Epithelial cell of esophagus (primary cell): Measurements from ENCODE around the gene SCML2.
"Not testable (repeated sequence)": the region's sequence is repeated elsewhere in the genome, so short reads cannot be mapped to it uniquely, and the experiment has no call there.

Experiments
- DNase-seq: peaks from one replicate; pipeline ENCODE4 v3.0.0; 2010; ENCODE audit warnings: low read depth
- H3K4me3 ChIP-seq: 2 replicates; pipeline ENCODE4 v1.5.1; 2011; ENCODE audit warnings: mild to moderate bottlenecking, low read length, control low read depth
- CTCF ChIP-seq: IDR thresholded peaks from 2 replicates; pipeline ENCODE4 v1.5.1; 2011; ENCODE audit warnings: low read depth, mild to moderate bottlenecking, low read length, control low read depth, inconsistent platforms; ENCODE audit not compliant: insufficient read depth; ENCODE audit errors: missing control alignments

SCML2 gene

DNA sequence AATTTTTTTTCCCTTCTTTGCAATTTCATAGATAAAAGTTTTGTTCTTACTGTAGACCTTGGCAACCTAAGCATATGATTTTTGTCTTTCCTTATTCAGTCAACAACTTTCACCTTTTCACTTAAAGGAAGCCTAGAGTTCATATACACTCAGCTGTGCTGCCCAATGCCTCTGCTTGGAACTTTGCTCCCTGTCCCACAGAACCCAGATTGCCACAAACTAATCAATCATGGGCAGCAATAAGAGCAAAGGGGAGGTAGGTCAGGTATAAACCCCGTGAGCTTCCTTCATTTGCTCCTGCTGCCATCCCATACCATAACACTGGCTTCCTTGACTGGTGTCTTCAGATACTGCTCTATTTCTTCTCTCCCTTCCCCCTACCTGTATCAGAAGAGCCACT, 82.8 kb downstream of the SCML2 start:
- TF ChIP-seq CTCF, result no peak
- DNase-seq, result no peak
- no peak overlapping the region for H3K4me3 ChIP-seq

GRCh38 chrX:18271309-18271708, 83.2 kb downstream of the SCML2 start:
- H3K4me3 ChIP-seq, result no peak overlapping the region
- DNase-seq, result no peak
- TF ChIP-seq CTCF, result no peak

GRCh38 chrX:18255059-18255458, 99.4 kb downstream of the SCML2 start:
- H3K4me3 ChIP-seq, result no peak overlapping the region

GRCh38 chrX:18252644-18253359, 101.7 kb downstream of the SCML2 start:
- peak; percentile 1 for DNase-seq
- no peak overlapping the region for H3K4me3 ChIP-seq
- TF ChIP-seq CTCF, result no peak

More at GRCh38 chrX:18255059-18255458, 99.4 kb downstream of the SCML2 start:
- DNase-seq, result no peak
- no peak for TF ChIP-seq CTCF

- not testable (repeated sequence) for DNase-seq, H3K4me3 ChIP-seq
Observed at GRCh38 chrX:18229646-18230045, 124.8 kb downstream of the SCML2 start.

GRCh38 chrX:18228069-18228468, 126.4 kb downstream of the SCML2 start:
- DNase-seq, result no peak
- H3K4me3 ChIP-seq, result no peak overlapping the region
- TF ChIP-seq CTCF, result no peak

GRCh38 chrX:18227458-18227857, 127.0 kb downstream of the SCML2 start:
- no peak for TF ChIP-seq CTCF
- DNase-seq, result no peak
- no peak overlapping the region for H3K4me3 ChIP-seq
